Endothelial cell (in vitro differentiated cells): Measurements from ENCODE around the gene PSMG3. TPM values are rescaled to one million over a fixed set of nuclear protein-coding genes. Genes with fewer than 3 reads are reported as not detected.

Experiments used
- DNase-seq: peaks from one replicate; pipeline ENCODE4 v3.0.0; 2021; ENCODE audit warnings: low spot score
- H3K27ac Mint-ChIP-seq: one replicate; pipeline ENCODE4 v1.8.0; 2021; ENCODE audit warnings: mixed read lengths, inconsistent platforms; ENCODE audit not compliant: unreplicated experiment
- H3K27me3 Mint-ChIP-seq: one replicate; pipeline ENCODE4 v1.8.0; 2021; ENCODE audit warnings: mild to moderate bottlenecking, moderate library complexity, mixed read lengths, inconsistent platforms; ENCODE audit not compliant: unreplicated experiment
- H3K36me3 Mint-ChIP-seq: one replicate; pipeline ENCODE4 v1.8.0; 2021; ENCODE audit warnings: mild to moderate bottlenecking, low read depth, mixed read lengths, inconsistent platforms; ENCODE audit not compliant: unreplicated experiment
- H3K4me1 Mint-ChIP-seq: one replicate; pipeline ENCODE4 v1.8.0; 2021; ENCODE audit warnings: mild to moderate bottlenecking, mixed read lengths, inconsistent platforms; ENCODE audit not compliant: unreplicated experiment
- H3K4me3 Mint-ChIP-seq: one replicate; pipeline ENCODE4 v1.8.0; 2021; ENCODE audit warnings: mild to moderate bottlenecking, mixed read lengths, inconsistent platforms; ENCODE audit not compliant: unreplicated experiment
- H3K9me3 Mint-ChIP-seq: one replicate; pipeline ENCODE4 v1.8.0; 2021; ENCODE audit warnings: mixed read lengths, inconsistent platforms; ENCODE audit not compliant: unreplicated experiment
- CTCF ChIP-seq: fragments of 200-600 bp; sonication (generic); IDR thresholded peaks from one replicate; pipeline ENCODE4 v1.5.0; 2021; ENCODE audit warnings: antibody characterized with exemption; ENCODE audit not compliant: unreplicated experiment
- long read RNA-seq: library from polyadenylated mRNA; unstranded; transcript quantifications from one replicate; pipeline ENCODE4 v2.0.0, GENCODE V29; 2020; ENCODE audit not compliant: unreplicated experiment
- total RNA-seq: library from RNA; stranded (reverse); fragmentation: NEBNext Ultra II Directional; extraction: Animal tissue kit (Norgen Biotek cat#: 25700); gene quantifications from one replicate; pipeline ENCODE4 v1.2.1, GENCODE V29; 2021; ENCODE audit not compliant: unreplicated experiment

PSMG3 gene
- 20.3 TPM for total RNA-seq
- long read RNA-seq, transcript PSMG3-202 (2 exons, 1,391 nt) = major isoform, 8 of 11 reads
- long read RNA-seq, partial matches to known transcripts = 0 of 11 reads
- long read RNA-seq, other reads (novel, unspliced or antisense) = 1 of 11 reads

GRCh38 chr7:1569833-1570632, at the start of gene PSMG3:
Gene PSMG3, minus strand, starts transcription at chr7:1570032. Its CDS starts 693 bp downstream, at chr7:1569339.
- TF ChIP-seq CTCF = no peak
- Mint-ChIP-seq H3K4me1 (peaks cover 7% of the 10 kb centered on the region), H3K9me3 (no peaks in the 10 kb centered on the region), H3K27me3 (peaks cover 13% of the 10 kb centered on the region), H3K36me3 (no peaks in the 10 kb centered on the region), H3K4me3 (peak within 1 kb of the TSS; percentile 92), H3K27ac (peak within 1 kb of the TSS; percentile 57)
- peak; percentile 70 for DNase-seq

GRCh38 chr7:1618475-1618874, 48.6 kb upstream of the PSMG3 start:
- Mint-ChIP-seq H3K27me3 (peaks cover 12% of the 10 kb centered on the region), H3K9me3 (no peaks in the 10 kb centered on the region), H3K36me3 (no peaks in the 10 kb centered on the region), H3K4me1 (no peaks in the 10 kb centered on the region), H3K27ac (no peak overlapping the region), H3K4me3 (no peak overlapping the region)
- no peak for DNase-seq
- no peak for TF ChIP-seq CTCF

- TF ChIP-seq CTCF = no peak
- Mint-ChIP-seq H3K4me3 (no peak overlapping the region), H3K9me3 (no peaks in the 10 kb centered on the region), H3K36me3 (no peaks in the 10 kb centered on the region), H3K27ac (no peak overlapping the region), H3K4me1 (no peaks in the 10 kb centered on the region), H3K27me3 (peaks cover 12% of the 10 kb centered on the region)
- DNase-seq = no peak
These were observed 48.1 kb upstream of the PSMG3 start for GRCh38 chr7:1617957-1618356.

GRCh38 chr7:1616741-1617140, 46.9 kb upstream of the PSMG3 start:
- H3K9me3 Mint-ChIP-seq = no peaks in the 10 kb centered on the region
- TF ChIP-seq CTCF = no peak
- no peak overlapping the region for H3K4me3 Mint-ChIP-seq
- no peaks in the 10 kb centered on the region for H3K36me3 Mint-ChIP-seq
- no peak overlapping the region for H3K27ac Mint-ChIP-seq
- DNase-seq = no peak
- peaks cover 12% of the 10 kb centered on the region for H3K27me3 Mint-ChIP-seq
- no peaks in the 10 kb centered on the region for H3K4me1 Mint-ChIP-seq

- Mint-ChIP-seq H3K27ac (no peak overlapping the region), H3K9me3 (no peaks in the 10 kb centered on the region), H3K4me3 (no peak overlapping the region), H3K4me1 (peaks cover 8% of the 10 kb centered on the region), H3K27me3 (peaks cover 5% of the 10 kb centered on the region), H3K36me3 (no peaks in the 10 kb centered on the region)
- no peak for TF ChIP-seq CTCF
- no peak for DNase-seq
These were observed 41.9 kb upstream of the PSMG3 start for GRCh38 chr7:1611708-1612241.
